Measurements from ENCODE around the gene GSTM3. TPM values are rescaled to one million over a fixed set of nuclear protein-coding genes. Genes with fewer than 3 reads are reported as not detected.
"Not testable (repeated sequence)": the region's sequence is repeated elsewhere in the genome, so short reads cannot be mapped to it uniquely, and the experiment has no call there.

GSTM3 gene
- total RNA-seq, 1 donor from 2014 or later: 8.3 TPM

DNA sequence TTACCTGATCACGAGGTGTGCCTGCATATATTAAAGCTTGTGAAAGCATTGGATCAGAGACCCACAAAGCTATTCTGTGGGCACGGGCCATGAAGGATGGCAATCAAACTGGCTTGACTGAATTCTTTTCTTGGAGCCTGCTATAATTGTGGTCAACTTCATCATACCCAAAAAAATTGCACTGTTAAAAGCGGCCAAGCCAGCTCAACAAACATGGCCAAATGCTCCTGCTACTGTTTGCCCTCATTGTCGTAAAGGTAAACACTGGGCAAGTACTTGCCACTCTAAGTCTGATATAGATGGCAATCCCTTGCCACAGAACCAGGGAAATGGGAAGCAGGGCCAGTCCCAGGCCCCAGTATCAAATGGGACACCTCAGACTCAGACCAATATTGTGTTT, 35.4 kb downstream of the GSTM3 start:
- peaks cover 6% of the 10 kb centered on the region for H3K27me3 Mint-ChIP-seq (ENCODE audit: unreplicated experiment)
- H3K4me1 Mint-ChIP-seq (ENCODE audit: low read depth, unreplicated experiment): no peaks in the 10 kb centered on the region
- H3K36me3 Mint-ChIP-seq (ENCODE audit: unreplicated experiment): peaks cover 20% of the 10 kb centered on the region
- peaks cover 6% of the 10 kb centered on the region for H3K9me3 Mint-ChIP-seq (ENCODE audit: unreplicated experiment)
- no peak for DNase-seq
- H3K27ac Mint-ChIP-seq (ENCODE audit: unreplicated experiment): no peak overlapping the region
- TF ChIP-seq, protein P1, sequence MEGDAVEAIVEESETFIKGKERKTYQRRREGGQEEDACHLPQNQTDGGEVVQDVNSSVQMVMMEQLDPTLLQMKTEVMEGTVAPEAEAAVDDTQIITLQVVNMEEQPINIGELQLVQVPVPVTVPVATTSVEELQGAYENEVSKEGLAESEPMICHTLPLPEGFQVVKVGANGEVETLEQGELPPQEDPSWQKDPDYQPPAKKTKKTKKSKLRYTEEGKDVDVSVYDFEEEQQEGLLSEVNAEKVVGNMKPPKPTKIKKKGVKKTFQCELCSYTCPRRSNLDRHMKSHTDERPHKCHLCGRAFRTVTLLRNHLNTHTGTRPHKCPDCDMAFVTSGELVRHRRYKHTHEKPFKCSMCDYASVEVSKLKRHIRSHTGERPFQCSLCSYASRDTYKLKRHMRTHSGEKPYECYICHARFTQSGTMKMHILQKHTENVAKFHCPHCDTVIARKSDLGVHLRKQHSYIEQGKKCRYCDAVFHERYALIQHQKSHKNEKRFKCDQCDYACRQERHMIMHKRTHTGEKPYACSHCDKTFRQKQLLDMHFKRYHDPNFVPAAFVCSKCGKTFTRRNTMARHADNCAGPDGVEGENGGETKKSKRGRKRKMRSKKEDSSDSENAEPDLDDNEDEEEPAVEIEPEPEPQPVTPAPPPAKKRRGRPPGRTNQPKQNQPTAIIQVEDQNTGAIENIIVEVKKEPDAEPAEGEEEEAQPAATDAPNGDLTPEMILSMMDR (IDR thresholded peaks at IDR 0.05; ENCODE audit: partially characterized antibody, unreplicated experiment): no peak
- no peak overlapping the region for H3K4me3 Mint-ChIP-seq (ENCODE audit: unreplicated experiment)

DNA sequence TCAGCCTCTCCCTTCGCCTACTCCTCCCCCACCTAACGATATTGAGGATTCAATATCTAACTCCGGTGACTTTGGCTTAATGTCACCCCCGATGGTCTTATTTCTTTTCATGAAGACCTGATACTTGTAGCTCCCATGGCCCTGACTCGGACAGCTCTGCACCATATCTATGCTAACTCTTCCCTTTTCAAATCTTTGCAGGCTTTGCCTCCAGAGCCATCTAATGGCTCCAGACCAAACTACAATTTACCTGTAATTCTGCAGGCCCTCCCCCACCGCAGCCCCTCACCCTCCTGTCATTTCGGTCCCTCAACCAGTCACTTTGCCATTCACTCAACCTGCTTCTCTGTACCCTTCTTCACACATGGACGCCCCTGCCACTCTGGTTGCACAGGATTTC, 36.7 kb downstream of the GSTM3 start:
- Mint-ChIP-seq H3K36me3 (ENCODE audit: unreplicated experiment) (peaks cover 16% of the 10 kb centered on the region), H3K27ac (ENCODE audit: unreplicated experiment) (no peak overlapping the region), H3K27me3 (ENCODE audit: unreplicated experiment) (peaks cover 5% of the 10 kb centered on the region), H3K4me3 (ENCODE audit: unreplicated experiment) (no peak overlapping the region), H3K4me1 (ENCODE audit: low read depth, unreplicated experiment) (no peaks in the 10 kb centered on the region), H3K9me3 (ENCODE audit: unreplicated experiment) (peaks cover 3% of the 10 kb centered on the region)
- TF ChIP-seq, protein P1 (IDR thresholded peaks at IDR 0.05; ENCODE audit: partially characterized antibody, unreplicated experiment): no peak
- DNase-seq: no peak

DNA sequence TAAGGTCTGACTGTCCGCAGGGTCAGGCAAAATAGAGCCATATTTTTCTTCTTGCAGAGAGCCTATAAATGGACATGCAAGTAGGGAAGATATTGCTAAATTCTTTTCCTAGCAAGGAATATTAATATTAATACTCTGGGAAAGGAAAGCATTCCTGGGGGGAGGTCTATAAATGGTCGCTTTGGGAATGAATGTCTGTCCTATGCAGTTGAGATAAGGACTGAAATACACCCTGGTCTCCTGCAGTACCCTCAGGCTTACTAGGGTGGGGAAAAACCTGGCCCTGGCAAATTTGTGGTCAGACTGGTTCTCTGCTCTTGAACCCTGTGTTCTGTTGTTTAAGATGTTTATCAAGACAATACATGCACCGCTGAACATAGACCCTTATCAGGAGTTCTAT, 37.9 kb downstream of the GSTM3 start:
- DNase-seq; H3K4me3 Mint-ChIP-seq (ENCODE audit: unreplicated experiment); H3K27me3 Mint-ChIP-seq (ENCODE audit: unreplicated experiment); H3K36me3 Mint-ChIP-seq (ENCODE audit: unreplicated experiment); H3K27ac Mint-ChIP-seq (ENCODE audit: unreplicated experiment); H3K9me3 Mint-ChIP-seq (ENCODE audit: unreplicated experiment); H3K4me1 Mint-ChIP-seq (ENCODE audit: low read depth, unreplicated experiment): not testable (repeated sequence)

DNA sequence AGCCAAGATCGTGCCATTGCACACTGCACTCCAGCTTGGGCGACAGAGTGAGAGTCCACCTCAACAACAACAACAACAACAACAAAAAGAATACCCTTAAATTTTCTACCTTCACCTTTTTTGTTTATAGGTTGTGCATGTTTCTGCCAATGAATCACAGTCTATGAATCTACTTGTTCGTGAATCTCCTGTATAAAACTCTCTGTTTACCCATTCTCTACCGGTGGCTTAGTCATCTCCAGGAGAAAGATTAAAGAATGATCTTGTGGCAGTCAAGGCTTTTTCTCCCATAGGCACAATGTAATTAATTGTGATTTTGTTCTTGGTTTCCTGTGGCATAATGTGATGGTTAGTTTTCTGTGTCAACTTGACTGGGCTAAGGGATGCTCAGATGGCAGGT, 43.0 kb downstream of the GSTM3 start:
- H3K27ac Mint-ChIP-seq (ENCODE audit: unreplicated experiment); H3K4me3 Mint-ChIP-seq (ENCODE audit: unreplicated experiment); DNase-seq; H3K27me3 Mint-ChIP-seq (ENCODE audit: unreplicated experiment); H3K4me1 Mint-ChIP-seq (ENCODE audit: low read depth, unreplicated experiment); H3K36me3 Mint-ChIP-seq (ENCODE audit: unreplicated experiment); H3K9me3 Mint-ChIP-seq (ENCODE audit: unreplicated experiment): not testable (repeated sequence)

DNA sequence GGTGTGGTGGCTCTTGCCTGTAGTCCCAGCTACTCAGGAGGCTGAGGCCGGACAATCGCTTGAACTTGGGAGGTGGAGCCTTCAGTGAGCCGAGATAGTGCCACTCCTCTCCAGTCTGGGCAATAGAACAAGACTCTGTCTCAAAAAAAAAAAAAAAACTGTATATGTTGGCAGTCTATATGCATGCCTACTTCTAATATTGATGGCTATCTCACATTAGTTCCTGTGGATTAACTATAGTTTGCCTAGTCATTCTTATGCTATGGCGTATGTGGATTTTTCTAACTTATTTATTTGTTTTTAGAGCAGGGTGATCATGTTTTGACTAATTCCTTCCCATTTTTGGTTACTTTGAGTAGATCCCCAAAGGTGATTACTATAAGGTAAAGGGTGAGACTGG, 43.8 kb downstream of the GSTM3 start:
- TF ChIP-seq, protein P1 (IDR thresholded peaks at IDR 0.05; ENCODE audit: partially characterized antibody, unreplicated experiment): no peak
- Mint-ChIP-seq H3K27me3 (ENCODE audit: unreplicated experiment) (no peaks in the 10 kb centered on the region), H3K9me3 (ENCODE audit: unreplicated experiment) (no peaks in the 10 kb centered on the region), H3K27ac (ENCODE audit: unreplicated experiment) (no peak overlapping the region), H3K36me3 (ENCODE audit: unreplicated experiment) (no peaks in the 10 kb centered on the region), H3K4me3 (ENCODE audit: unreplicated experiment) (no peak overlapping the region), H3K4me1 (ENCODE audit: low read depth, unreplicated experiment) (no peaks in the 10 kb centered on the region)
- DNase-seq: no peak

DNA sequence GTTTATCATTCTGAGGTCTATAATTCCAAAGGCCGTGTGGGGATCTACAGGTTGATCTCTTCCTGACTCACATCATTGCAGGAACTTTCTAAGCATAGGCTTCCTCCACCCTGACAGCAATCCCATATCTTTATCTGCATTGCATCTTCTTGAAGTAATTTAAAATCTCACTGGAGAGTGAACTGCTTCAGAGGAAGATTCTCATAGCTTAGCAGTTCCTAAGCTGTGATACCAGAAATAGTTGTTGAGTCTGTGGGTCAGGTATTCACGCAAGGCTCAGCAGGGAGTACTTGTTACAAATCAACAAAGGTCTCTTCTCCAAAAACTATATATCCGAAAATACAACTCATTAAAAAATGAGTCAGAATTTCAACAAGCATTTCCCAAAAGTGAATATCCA, 45.7 kb downstream of the GSTM3 start:
- not testable (repeated sequence) for H3K27ac Mint-ChIP-seq (ENCODE audit: unreplicated experiment); H3K9me3 Mint-ChIP-seq (ENCODE audit: unreplicated experiment); H3K4me3 Mint-ChIP-seq (ENCODE audit: unreplicated experiment); H3K4me1 Mint-ChIP-seq (ENCODE audit: low read depth, unreplicated experiment); H3K36me3 Mint-ChIP-seq (ENCODE audit: unreplicated experiment); H3K27me3 Mint-ChIP-seq (ENCODE audit: unreplicated experiment); DNase-seq

DNA sequence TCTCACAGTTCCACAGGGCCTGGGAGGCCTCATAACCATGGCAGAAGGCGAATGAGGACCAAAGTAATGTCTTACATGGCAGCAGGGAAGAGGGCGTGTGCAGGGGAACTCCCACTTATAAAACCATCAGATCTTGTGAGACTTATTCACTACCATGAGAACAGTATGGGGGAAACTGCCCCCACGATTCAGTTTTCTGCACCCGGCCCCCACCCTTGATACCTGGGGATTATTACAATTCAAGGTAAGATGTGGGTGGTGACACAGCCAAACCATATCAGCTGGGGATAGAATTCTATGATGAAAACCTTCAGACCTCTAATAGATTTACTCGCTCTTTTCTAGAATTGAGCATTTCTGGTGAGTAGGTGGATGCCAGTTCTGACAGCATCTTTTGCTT, 46.4 kb downstream of the GSTM3 start:
- not testable (repeated sequence) for H3K9me3 Mint-ChIP-seq (ENCODE audit: unreplicated experiment); DNase-seq; H3K4me1 Mint-ChIP-seq (ENCODE audit: low read depth, unreplicated experiment); H3K27me3 Mint-ChIP-seq (ENCODE audit: unreplicated experiment); H3K4me3 Mint-ChIP-seq (ENCODE audit: unreplicated experiment); H3K36me3 Mint-ChIP-seq (ENCODE audit: unreplicated experiment); H3K27ac Mint-ChIP-seq (ENCODE audit: unreplicated experiment)
